Endothelial cell (in vitro differentiated cells): Measurements from ENCODE around the gene SLC6A9. TPM values are rescaled to one million over a fixed set of nuclear protein-coding genes. Genes with fewer than 3 reads are reported as not detected.

Experiments used
- DNase-seq: peaks from one replicate; pipeline ENCODE4 v3.0.0; 2021; ENCODE audit warnings: low spot score
- H3K27ac Mint-ChIP-seq: one replicate; pipeline ENCODE4 v1.8.0; 2021; ENCODE audit warnings: mixed read lengths, inconsistent platforms; ENCODE audit not compliant: unreplicated experiment
- H3K27me3 Mint-ChIP-seq: one replicate; pipeline ENCODE4 v1.8.0; 2021; ENCODE audit warnings: mild to moderate bottlenecking, moderate library complexity, mixed read lengths, inconsistent platforms; ENCODE audit not compliant: unreplicated experiment
- H3K36me3 Mint-ChIP-seq: one replicate; pipeline ENCODE4 v1.8.0; 2021; ENCODE audit warnings: mild to moderate bottlenecking, low read depth, mixed read lengths, inconsistent platforms; ENCODE audit not compliant: unreplicated experiment
- H3K4me1 Mint-ChIP-seq: one replicate; pipeline ENCODE4 v1.8.0; 2021; ENCODE audit warnings: mild to moderate bottlenecking, mixed read lengths, inconsistent platforms; ENCODE audit not compliant: unreplicated experiment
- H3K4me3 Mint-ChIP-seq: one replicate; pipeline ENCODE4 v1.8.0; 2021; ENCODE audit warnings: mild to moderate bottlenecking, mixed read lengths, inconsistent platforms; ENCODE audit not compliant: unreplicated experiment
- H3K9me3 Mint-ChIP-seq: one replicate; pipeline ENCODE4 v1.8.0; 2021; ENCODE audit warnings: mixed read lengths, inconsistent platforms; ENCODE audit not compliant: unreplicated experiment
- CTCF ChIP-seq: fragments of 200-600 bp; sonication (generic); IDR thresholded peaks from one replicate; pipeline ENCODE4 v1.5.0; 2021; ENCODE audit warnings: antibody characterized with exemption; ENCODE audit not compliant: unreplicated experiment
- total RNA-seq: library from RNA; stranded (reverse); fragmentation: NEBNext Ultra II Directional; extraction: Animal tissue kit (Norgen Biotek cat#: 25700); gene quantifications from one replicate; pipeline ENCODE4 v1.2.1, GENCODE V29; 2021; ENCODE audit not compliant: unreplicated experiment

Gene SLC6A9
- total RNA-seq, 1 donor from 2014 or later, result 2.8 TPM

GRCh38 chr1:43982241-43982640, 49.0 kb downstream of the SLC6A9 start:
- Mint-ChIP-seq H3K4me3 (peak overlapping the region; percentile 64), H3K4me1 (peaks cover 23% of the 10 kb centered on the region), H3K27me3 (peaks cover 19% of the 10 kb centered on the region), H3K27ac (no peak overlapping the region), H3K36me3 (peaks cover 33% of the 10 kb centered on the region), H3K9me3 (no peaks in the 10 kb centered on the region)
- TF ChIP-seq CTCF, result no peak
- DNase-seq, result no peak

GRCh38 chr1:43981636-43982035, 49.6 kb downstream of the SLC6A9 start:
- peaks cover 38% of the 10 kb centered on the region for H3K36me3 Mint-ChIP-seq

GRCh38 chr1:43981135-43981491, 50.1 kb downstream of the SLC6A9 start:
- peaks cover 29% of the 10 kb centered on the region for H3K4me1 Mint-ChIP-seq
- peaks cover 26% of the 10 kb centered on the region for H3K27me3 Mint-ChIP-seq
- H3K36me3 Mint-ChIP-seq, result peaks cover 42% of the 10 kb centered on the region
- H3K27ac Mint-ChIP-seq, result no peak overlapping the region
- H3K4me3 Mint-ChIP-seq, result no peak overlapping the region
- no peak for TF ChIP-seq CTCF
- H3K9me3 Mint-ChIP-seq, result no peaks in the 10 kb centered on the region
- no peak for DNase-seq

More at GRCh38 chr1:43981636-43982035, 49.6 kb downstream of the SLC6A9 start:
- Mint-ChIP-seq H3K4me3 (no peak overlapping the region), H3K4me1 (peaks cover 24% of the 10 kb centered on the region), H3K9me3 (no peaks in the 10 kb centered on the region), H3K27ac (no peak overlapping the region), H3K27me3 (peaks cover 23% of the 10 kb centered on the region)
- DNase-seq, result no peak
- TF ChIP-seq CTCF, result no peak

GRCh38 chr1:43980255-43981134, 50.8 kb downstream of the SLC6A9 start:
- Mint-ChIP-seq H3K27ac (peak overlapping the region; percentile 34), H3K4me1 (peaks cover 33% of the 10 kb centered on the region), H3K4me3 (peak overlapping the region; percentile 94), H3K27me3 (peaks cover 31% of the 10 kb centered on the region), H3K9me3 (no peaks in the 10 kb centered on the region), H3K36me3 (peaks cover 36% of the 10 kb centered on the region)
- TF ChIP-seq CTCF, result no peak
- no peak for DNase-seq
